ENCODE data around the gene WIZ.
A peak's percentile ranks its signal among the peaks of the same experiment; 100 is the strongest.
"Not testable (repeated sequence)": the region's sequence is repeated elsewhere in the genome, so short reads cannot be mapped to it uniquely, and the experiment has no call there.

WIZ gene

GRCh38 chr19:15428956-15429824, 20.6 kb downstream of the WIZ start:
- DNase-seq, result no peak

GRCh38 chr19:15427991-15428471, 21.7 kb downstream of the WIZ start:
- no peak for DNase-seq

DNA sequence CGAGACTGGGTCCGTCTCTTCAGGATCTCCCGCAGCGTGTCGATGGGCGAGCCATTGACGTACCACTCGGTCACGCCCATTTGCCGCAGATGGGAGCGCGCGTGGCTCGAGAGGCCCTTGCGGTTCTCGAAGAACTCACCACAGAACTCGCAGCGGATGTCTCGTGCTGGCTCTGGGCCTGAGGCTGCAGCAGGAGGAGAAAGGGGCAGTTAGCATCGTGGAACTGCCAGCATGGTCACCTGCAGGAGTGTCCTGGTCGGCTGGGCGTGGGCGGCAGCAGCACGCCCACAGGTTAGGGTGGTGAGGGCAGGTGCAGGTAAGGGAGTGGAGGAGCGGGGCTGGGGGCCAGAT, 22.4 kb downstream of the WIZ start:
- DNase-seq, result no peak

DNA sequence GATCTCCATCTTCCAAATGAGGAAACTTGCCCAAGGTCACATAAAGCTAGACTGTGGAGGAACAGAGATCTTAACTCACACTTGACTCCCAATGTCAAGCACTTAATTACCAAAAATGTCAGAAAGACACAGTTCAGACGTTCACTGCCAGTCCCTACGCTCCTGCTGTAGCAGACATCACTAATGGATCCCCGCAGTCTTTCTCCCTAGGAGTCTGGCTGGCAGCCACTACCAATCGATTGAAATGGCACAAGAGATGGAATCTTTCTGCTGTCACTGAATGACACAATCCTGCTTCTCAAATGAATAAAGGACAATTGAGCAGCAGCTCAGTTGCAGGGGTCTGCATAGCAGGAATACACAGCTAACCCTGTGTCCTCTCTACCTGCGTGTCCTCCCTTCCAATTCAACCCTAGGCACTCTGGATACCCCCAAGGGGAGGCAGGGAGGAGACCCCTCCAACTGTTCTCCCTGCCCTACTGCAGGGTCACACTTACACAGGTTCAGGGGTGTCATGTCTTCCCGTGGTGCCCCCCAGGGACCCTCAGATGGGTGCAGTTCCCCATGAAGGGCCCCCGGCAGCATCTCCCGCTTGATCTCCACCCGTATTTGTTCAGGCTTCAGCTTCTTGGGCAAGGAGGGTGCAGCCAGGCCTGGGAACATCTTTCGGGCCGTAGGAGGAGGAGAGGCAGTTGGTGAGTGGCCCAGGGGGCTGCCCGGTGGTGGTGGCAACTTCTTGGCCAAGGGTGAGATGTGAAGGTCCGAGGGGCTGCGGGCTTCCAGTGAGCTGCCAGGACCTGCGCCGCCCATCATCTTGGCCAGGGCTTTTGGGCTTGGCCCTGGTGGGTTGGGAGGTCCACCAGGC, 23.0 kb downstream of the WIZ start:
- DNase-seq, result no peak

DNA sequence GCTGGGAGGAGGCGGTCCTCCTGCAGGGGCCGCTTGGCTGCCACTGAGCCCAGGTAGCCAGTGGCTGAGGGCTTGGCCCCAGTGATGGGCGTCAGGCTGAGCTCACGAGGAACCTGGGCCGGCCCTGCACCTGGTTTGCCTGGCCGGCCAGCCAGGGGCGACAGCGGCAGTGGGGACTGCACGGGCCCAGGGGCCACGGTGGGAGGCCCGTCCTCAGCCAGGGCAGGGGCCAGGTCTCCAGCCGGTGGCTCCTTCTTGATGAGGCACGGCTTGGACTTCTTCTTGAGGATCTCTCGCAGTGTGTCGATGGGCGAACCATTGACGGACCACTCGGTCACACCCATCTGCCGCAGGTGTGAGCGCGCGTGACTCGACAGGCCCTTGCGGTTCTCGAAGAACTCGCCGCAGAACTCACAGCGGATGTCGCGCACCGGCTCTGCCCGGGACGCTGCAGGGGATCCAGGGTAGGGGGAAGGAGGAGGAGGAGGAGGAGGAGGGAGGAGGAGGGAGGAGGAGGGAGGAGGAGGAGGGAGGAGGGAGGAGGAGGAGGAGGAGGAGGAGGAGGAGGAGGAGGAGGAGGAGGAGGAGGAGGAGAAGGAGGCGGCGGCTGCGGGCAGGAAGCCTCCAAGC, 24.3 kb downstream of the WIZ start:
- DNase-seq, result no peak

GRCh38 chr19:15424692-15425272, 25.0 kb downstream of the WIZ start:
- DNase-seq, result no peak

DNA sequence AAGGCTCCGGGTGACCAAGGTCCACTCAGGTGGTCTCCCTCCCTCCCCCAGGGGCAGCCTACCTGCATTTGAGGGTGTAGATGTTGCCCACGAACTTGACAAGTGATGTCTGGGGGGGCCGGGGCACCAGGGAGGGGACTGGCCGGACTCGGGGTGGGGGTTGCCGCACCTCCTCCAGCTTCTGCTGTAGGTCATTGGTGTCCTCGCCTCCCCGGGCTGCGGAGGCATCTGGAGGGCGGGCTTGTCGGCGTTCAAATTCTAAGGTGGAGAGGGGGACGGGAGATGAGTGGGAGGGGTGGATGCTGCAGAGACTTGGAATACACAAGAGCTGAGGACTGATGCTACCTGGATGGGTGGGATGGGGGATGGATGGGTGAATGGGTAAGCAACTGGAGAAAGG, 25.6 kb downstream of the WIZ start:
- no peak for DNase-seq

GRCh38 chr19:15423130-15423529, 26.6 kb downstream of the WIZ start:
- no peak for DNase-seq

GRCh38 chr19:15422296-15423075, 27.3 kb downstream of the WIZ start:
- no peak for DNase-seq

- DNase-seq, result no peak
Observed at GRCh38 chr19:15421721-15422260, 28.0 kb downstream of the WIZ start.

GRCh38 chr19:15421136-15421695, 28.5 kb downstream of the WIZ start:
- no peak for DNase-seq

DNA sequence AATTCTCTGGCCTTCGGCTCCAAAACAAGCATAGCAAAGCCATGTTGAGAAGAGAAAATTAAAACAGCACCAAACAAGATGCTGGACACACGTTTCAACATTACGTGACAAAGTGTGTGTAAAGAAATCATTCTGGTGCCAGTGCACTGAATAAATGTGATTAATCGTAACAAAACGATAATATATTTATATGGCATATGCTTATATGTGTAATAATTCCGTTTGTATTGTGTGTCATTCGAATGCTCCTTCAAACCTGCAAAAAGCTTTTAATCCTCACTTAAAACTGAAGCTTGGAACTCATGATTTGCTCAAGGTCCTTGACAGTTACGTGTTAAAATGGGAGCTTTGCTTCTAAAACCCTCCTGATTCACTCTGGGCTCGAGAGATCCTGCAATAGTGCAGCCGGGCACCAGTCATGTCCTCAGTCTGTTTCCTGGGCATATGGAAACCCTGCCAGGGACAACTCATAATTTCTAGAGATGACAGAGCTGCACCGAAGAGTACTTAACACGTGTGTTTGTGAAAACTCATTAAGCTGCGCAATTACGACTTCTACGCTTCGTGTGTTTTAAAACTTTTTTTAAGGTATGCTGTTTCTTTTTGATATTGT, 30.2 kb downstream of the WIZ start:
- no peak for DNase-seq

DNA sequence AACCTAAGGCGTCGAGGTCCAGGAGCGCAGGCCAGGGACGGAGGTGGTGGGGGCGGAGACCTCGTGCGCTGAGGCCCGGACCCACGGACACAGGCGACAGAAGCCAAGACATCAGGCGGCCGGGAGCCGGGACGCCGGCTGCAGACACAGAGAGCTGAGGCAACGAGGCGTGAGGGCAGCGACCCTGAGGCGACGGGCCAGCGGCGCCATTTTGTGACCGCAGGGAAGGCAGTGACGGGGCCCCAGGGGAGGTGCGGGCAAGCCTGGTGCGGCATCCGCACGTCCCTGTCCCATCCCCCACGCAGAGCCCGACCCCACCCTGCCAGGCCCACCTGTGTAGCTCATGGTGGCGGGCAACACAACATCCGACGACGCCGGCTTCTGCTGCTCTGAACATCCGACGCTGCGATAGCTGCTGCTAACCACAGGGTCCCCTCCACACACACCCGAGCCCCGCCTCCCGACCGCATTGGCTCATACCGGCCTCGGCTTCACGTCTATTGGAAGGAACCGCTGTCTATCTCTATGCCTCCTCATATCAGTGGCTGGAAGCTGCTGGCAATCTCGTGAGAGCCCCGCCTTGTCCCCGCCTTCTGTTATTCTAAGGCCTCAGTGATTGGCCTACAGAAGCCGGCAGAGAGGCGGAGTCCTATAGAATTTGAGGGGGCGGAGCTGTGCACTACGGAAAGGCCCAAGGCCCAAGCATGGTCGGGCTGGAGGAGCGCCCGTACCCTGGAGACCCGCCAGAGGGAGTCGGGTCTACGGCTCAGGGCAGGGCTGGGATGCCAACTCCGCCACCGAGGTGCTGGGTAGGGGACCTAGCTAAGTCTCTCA, 31.0 kb downstream of the WIZ start, which contains the start of gene AKAP8L:
TSS of gene AKAP8L (minus strand) at position 410 of the 834 bp plus-strand sequence. CDS start at position 345, 65 bp downstream.
- peak; percentile 100 for DNase-seq

GRCh38 chr19:15418231-15418578, 31.6 kb downstream of the WIZ start:
- peak; percentile 14 for DNase-seq

- DNase-seq, result peak; percentile 13
Observed at GRCh38 chr19:15417699-15418098, 32.1 kb downstream of the WIZ start.

DNA sequence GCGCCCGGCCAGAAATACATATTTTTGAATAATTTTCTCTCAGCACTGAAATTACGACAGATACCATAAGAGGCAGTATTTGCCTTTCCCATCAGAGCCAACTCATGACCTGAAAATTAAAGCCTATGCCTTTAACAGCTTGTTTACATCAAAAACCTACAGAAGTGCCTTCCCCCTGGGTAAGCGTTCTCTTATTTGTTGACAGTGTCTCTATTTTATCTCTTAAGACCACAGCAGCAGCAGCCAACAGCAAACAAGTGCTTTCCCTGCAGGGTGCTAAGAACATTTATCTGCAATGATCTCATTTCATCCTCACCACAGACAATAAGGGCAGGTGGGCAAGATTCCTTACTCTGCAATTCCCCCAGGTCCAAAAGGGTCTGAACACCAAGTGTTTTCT, 36.9 kb downstream of the WIZ start:
- no peak for DNase-seq

DNA sequence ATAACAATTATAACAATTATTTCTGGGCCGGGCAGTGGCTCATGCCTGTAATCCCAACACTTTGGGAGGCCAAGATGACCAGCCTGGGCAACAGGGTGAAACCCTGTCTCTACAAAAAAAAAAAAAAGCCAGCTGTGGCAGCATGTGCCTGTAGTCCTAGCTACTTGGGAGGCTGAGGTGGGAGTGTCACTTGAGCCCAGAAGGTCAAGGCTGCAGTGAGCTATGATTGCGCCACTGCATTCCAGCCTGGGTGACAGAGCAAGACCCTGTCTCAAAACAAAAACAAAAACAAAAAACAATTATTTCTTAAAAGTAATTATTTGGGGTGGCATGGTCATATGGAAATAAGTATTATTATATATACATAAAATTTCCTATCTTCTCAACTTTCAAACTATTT, 38.4 kb downstream of the WIZ start:
- DNase-seq, result not testable (repeated sequence)

DNA sequence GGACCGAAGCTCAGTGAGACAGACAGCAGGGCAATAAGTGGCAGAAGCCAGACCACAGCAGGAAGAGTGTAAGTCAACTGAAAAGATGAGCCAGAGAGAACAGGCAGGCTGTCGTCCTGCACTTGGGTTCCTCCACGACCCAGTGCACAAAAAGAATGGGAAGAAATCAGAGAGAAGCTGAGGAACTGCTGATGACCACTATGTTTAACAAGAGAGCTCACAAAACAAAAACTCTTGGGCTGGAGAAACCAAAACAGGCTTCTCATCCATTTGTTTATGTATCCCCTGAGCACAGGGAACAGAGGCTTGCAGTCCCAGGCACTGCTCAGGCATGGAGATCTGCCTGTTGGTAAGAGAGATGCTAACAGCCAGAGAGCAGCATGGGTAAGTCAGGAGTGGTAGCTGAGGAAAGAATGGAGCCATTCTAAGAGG, 45.0 kb downstream of the WIZ start:
- no peak for DNase-seq

- DNase-seq, result no peak
Observed at GRCh38 chr19:15404097-15404779, 45.5 kb downstream of the WIZ start.

DNA sequence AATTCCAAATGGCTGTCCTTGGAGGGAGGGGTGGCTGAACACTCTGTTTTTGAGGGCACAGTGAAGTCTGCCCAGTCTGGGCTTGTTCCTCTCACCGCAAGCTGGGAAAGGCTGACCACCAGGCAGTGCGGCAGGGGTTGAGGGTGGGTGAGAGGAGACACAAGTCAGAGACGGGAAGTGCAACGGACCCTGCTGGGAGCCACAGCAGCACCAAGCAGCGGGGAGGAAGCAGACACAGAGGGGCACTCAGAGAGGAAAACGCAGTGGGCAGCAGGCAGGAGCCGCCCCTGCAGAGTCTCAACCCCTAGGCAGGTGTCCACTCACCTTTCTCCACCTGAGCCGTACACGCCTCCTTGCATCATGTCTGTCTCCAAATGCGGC, 46.6 kb downstream of the WIZ start:
- DNase-seq, result no peak

Measured in HCEC 1CT (cell line).